ENCODE results near the gene KRTAP5-9. TPM values are rescaled to one million over a fixed set of nuclear protein-coding genes. Genes with fewer than 3 reads are reported as not detected.

KRTAP5-9 gene
- total and polyA plus RNA-seq, 7 experiments from 2014 or later: 0.43 TPM; not detected in 6

DNA sequence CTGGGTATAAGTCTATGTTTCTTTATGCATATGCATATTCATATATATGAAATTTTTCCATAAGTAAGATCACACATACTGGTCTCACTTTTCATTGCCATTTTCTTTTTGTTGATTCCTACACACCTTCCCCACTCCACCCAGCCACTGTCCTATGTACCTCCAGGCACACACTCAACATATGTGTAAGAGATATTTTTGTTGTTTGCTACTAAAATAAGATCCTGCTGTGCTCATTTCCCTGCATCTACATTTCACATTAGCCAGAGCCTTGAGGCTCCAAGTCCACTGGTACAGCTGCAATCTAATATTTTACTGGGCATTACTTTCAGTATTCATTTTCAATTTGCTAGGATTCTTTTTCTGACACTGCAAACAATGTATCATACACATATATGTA, 9.0 kb downstream of the KRTAP5-9 start:
- no peaks in the 10 kb centered on the region for H3K36me3 ChIP-seq (ENCODE audit: control insufficient read depth in 2 of 3, insufficient read depth in 3 of 3, low read length in 3 of 3)
- Mint-ChIP-seq H3K4me3 (no peak overlapping the region), H3K27me3 (peaks cover 17 to 27% (median 21%) of the 10 kb centered on the region in 5 donors), H3K9me3 (peaks cover 0 to 7% (median 0%) of the 10 kb centered on the region in 11 donors), H3K36me3 (no peaks in the 10 kb centered on the region), H3K27ac (no peak overlapping the region), H3K4me1 (no peaks in the 10 kb centered on the region)
- POLR2A ChIA-PET: no interaction called here
- DNase-seq: no peak
- intact Hi-C loops (cut with micrococcal nuclease): no loop called here
- no peak overlapping the region for H3K4me3 ChIP-seq (ENCODE audit: low read length)
- no peak for ATAC-seq
- H3K4me1 ChIP-seq (ENCODE audit: control insufficient read depth in 2 of 2, insufficient read depth in 2 of 2, low read length in 2 of 2): no peaks in the 10 kb centered on the region
- H3K27me3 ChIP-seq (ENCODE audit: control insufficient read depth in 2 of 2, insufficient read depth in 2 of 2, low read length in 2 of 2): no peaks in the 10 kb centered on the region
- H3K27ac ChIP-seq (ENCODE audit: low read depth, low read length): no peak overlapping the region
- CTCF ChIA-PET: no interaction called here
- H3K9me3 ChIP-seq (ENCODE audit: control insufficient read depth in 2 of 3, low read length in 3 of 3): no peaks in the 10 kb centered on the region

DNA sequence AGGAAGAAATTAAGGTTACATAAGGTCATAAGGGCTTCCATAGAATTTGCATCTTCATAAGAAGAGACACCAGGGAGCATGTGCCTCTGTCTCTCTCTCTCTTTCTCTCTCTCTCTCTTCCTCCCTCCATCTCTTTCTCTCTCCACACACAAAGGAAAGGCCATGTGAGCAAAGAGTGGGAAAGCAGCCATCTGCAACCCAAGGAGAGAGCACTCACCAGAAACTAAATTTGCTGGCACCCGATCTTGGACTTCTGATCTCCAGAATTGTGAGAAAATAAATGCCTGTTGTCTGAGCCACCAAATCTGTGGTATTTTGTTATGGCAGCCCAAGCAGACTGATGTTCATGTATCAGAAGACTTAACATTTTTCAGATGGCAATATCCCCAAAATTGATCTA, 10.8 kb downstream of the KRTAP5-9 start:
- ATAC-seq (no peak), DNase-seq (no peak)
- Histone ChIP-seq H3K27ac (ENCODE audit: low read depth, low read length) (no peak overlapping the region), H3K4me1 (ENCODE audit: control insufficient read depth in 2 of 2, insufficient read depth in 2 of 2, low read length in 2 of 2) (no peaks in the 10 kb centered on the region), H3K9me3 (ENCODE audit: control insufficient read depth in 2 of 3, low read length in 3 of 3) (no peaks in the 10 kb centered on the region), H3K27me3 (ENCODE audit: control insufficient read depth in 2 of 2, insufficient read depth in 2 of 2, low read length in 2 of 2) (no peaks in the 10 kb centered on the region), H3K36me3 (ENCODE audit: control insufficient read depth in 2 of 3, insufficient read depth in 3 of 3, low read length in 3 of 3) (no peaks in the 10 kb centered on the region), H3K4me3 (ENCODE audit: low read length) (no peak overlapping the region)
- intact Hi-C loops (cut with micrococcal nuclease): no loop called here
- CTCF ChIA-PET: no interaction called here
- Mint-ChIP-seq H3K4me1 (peaks cover 0 to 2% (median 0%) of the 10 kb centered on the region in 7 donors), H3K27me3 (peaks cover 29 to 41% (median 33%) of the 10 kb centered on the region in 5 donors), H3K27ac (no peak overlapping the region), H3K9me3 (peaks cover 0 to 7% (median 0%) of the 10 kb centered on the region in 11 donors), H3K36me3 (no peaks in the 10 kb centered on the region), H3K4me3 (no peak overlapping the region)
- POLR2A ChIA-PET: no interaction called here

GRCh38 chr11:71562120-71562519, 13.9 kb downstream of the KRTAP5-9 start:
- Histone ChIP-seq H3K9me3 (ENCODE audit: control insufficient read depth in 2 of 3, low read length in 3 of 3) (no peaks in the 10 kb centered on the region), H3K27ac (ENCODE audit: low read depth, low read length) (no peak overlapping the region), H3K27me3 (ENCODE audit: control insufficient read depth in 2 of 2, insufficient read depth in 2 of 2, low read length in 2 of 2) (no peaks in the 10 kb centered on the region), H3K4me1 (ENCODE audit: control insufficient read depth in 2 of 2, insufficient read depth in 2 of 2, low read length in 2 of 2) (no peaks in the 10 kb centered on the region), H3K36me3 (ENCODE audit: control insufficient read depth in 2 of 3, insufficient read depth in 3 of 3, low read length in 3 of 3) (no peaks in the 10 kb centered on the region), H3K4me3 (ENCODE audit: low read length) (no peak overlapping the region)
- no peak for ATAC-seq
- intact Hi-C loops (cut with micrococcal nuclease): no loop called here
- no peak overlapping the region for H3K4me3 Mint-ChIP-seq
- H3K9me3 Mint-ChIP-seq: peaks cover 0 to 7% (median 0%) of the 10 kb centered on the region in 11 donors
- no peaks in the 10 kb centered on the region for H3K36me3 Mint-ChIP-seq
- ChIA-PET POLR2A (no interaction called here), CTCF (no interaction called here)
- DNase-seq: no peak
- H3K27me3 Mint-ChIP-seq: peaks cover 40 to 53% (median 46%) of the 10 kb centered on the region in 5 donors
- H3K27ac Mint-ChIP-seq: no peak overlapping the region
- H3K4me1 Mint-ChIP-seq: peaks cover 0 to 2% (median 0%) of the 10 kb centered on the region in 7 donors

DNA sequence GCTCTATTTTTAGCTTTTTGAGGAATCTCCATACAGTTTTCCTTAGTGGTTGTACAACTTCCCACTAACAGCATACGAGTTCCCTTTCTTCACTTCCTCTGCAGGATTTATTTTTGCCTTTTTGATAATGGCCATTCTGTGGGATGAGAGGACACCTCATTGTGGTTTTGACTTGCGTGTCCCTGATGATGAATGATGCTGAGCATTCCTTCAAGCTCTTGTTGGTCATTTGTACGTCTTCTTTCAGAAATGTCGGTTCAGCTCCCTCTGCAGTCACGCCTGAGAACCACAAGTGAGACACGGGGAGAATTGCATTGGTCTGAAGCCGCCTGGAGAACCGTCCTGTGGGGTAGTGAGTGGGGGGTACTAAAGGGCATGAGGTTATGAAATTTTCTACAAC, 15.2 kb downstream of the KRTAP5-9 start:
- Mint-ChIP-seq H3K4me1 (peaks cover 0 to 4% (median 0%) of the 10 kb centered on the region in 7 donors), H3K27ac (no peak overlapping the region), H3K27me3 (peaks cover 33 to 52% (median 44%) of the 10 kb centered on the region in 5 donors), H3K9me3 (peaks cover 0 to 7% (median 0%) of the 10 kb centered on the region in 11 donors), H3K36me3 (no peaks in the 10 kb centered on the region), H3K4me3 (no peak overlapping the region)
- ChIA-PET CTCF (no interaction called here), POLR2A (interaction anchor here (0.6 kb wide), 1 partner anchor 13 kb away, joined by 3 read pairs; no protein-coding TSS in a partner anchor)
- ATAC-seq (peak; percentile 32), DNase-seq (no peak)
- H3K4me3 ChIP-seq (ENCODE audit: low read length): no peak overlapping the region
- H3K36me3 ChIP-seq (ENCODE audit: control insufficient read depth in 2 of 3, insufficient read depth in 3 of 3, low read length in 3 of 3): no peaks in the 10 kb centered on the region
- intact Hi-C loops (cut with micrococcal nuclease): no loop called here
- H3K27me3 ChIP-seq (ENCODE audit: control insufficient read depth in 2 of 2, insufficient read depth in 2 of 2, low read length in 2 of 2): no peaks in the 10 kb centered on the region
- no peaks in the 10 kb centered on the region for H3K4me1 ChIP-seq (ENCODE audit: control insufficient read depth in 2 of 2, insufficient read depth in 2 of 2, low read length in 2 of 2)
- no peaks in the 10 kb centered on the region for H3K9me3 ChIP-seq (ENCODE audit: control insufficient read depth in 2 of 3, low read length in 3 of 3)
- H3K27ac ChIP-seq (ENCODE audit: low read depth, low read length): no peak overlapping the region

DNA sequence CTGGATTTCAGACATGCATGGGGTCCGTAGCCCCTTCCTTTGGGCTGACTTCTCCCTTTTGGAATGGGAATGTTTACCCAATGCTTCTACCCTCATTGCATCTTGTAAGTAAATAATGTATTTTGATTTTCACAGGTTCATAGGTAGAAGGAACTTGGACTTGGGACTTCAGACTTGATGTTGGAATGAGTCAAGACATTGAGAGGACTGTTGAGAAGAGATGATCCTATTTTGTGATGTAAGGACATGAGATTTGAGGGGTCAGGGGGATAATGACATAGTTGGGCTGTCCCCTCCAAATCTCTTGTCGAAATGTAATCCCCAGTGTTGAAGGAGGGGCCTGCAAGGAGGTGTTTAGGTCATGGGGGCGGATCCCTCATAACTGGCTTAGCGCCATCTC, 16.2 kb downstream of the KRTAP5-9 start:
- CTCF ChIA-PET: no interaction called here

GRCh38 chr11:71565263-71565662, 17.0 kb downstream of the KRTAP5-9 start, which contains the start of gene KRTAP5-10:
KRTAP5-10 (plus strand) TSS chr11:71565563; CDS start chr11:71565588, 25 bp downstream.
- H3K27ac ChIP-seq (ENCODE audit: low read depth, low read length): no peak within 1 kb of the TSS
- H3K27me3 ChIP-seq (ENCODE audit: control insufficient read depth in 2 of 2, insufficient read depth in 2 of 2, low read length in 2 of 2): no peaks in the 10 kb centered on the region
- H3K36me3 ChIP-seq (ENCODE audit: control insufficient read depth in 2 of 3, insufficient read depth in 3 of 3, low read length in 3 of 3): no peaks in the 10 kb centered on the region
- intact Hi-C loops (cut with micrococcal nuclease): no loop called here
- no peaks in the 10 kb centered on the region for H3K9me3 ChIP-seq (ENCODE audit: control insufficient read depth in 2 of 3, low read length in 3 of 3)
- Mint-ChIP-seq H3K36me3 (no peaks in the 10 kb centered on the region), H3K27me3 (peaks cover 29 to 46% (median 40%) of the 10 kb centered on the region in 5 donors), H3K4me3 (no peak within 1 kb of the TSS), H3K4me1 (peaks cover 0 to 4% (median 0%) of the 10 kb centered on the region in 7 donors), H3K9me3 (peaks cover 0 to 7% (median 0%) of the 10 kb centered on the region in 11 donors), H3K27ac (no peak within 1 kb of the TSS)
- ChIA-PET CTCF (no interaction called here), POLR2A (no interaction called here)
- ATAC-seq (no peak), DNase-seq (no peak)
- H3K4me3 ChIP-seq (ENCODE audit: low read length): no peak within 1 kb of the TSS
- H3K4me1 ChIP-seq (ENCODE audit: control insufficient read depth in 2 of 2, insufficient read depth in 2 of 2, low read length in 2 of 2): no peaks in the 10 kb centered on the region

More for the DNA sequence above, 16.2 kb downstream of the KRTAP5-9 start:
- intact Hi-C loops (cut with micrococcal nuclease): no loop called here
- Mint-ChIP-seq H3K27ac (no peak overlapping the region), H3K4me3 (no peak overlapping the region), H3K36me3 (no peaks in the 10 kb centered on the region), H3K9me3 (peaks cover 0 to 7% (median 0%) of the 10 kb centered on the region in 11 donors), H3K4me1 (peaks cover 0 to 4% (median 0%) of the 10 kb centered on the region in 7 donors), H3K27me3 (peaks cover 31 to 47% (median 44%) of the 10 kb centered on the region in 5 donors)
- Histone ChIP-seq H3K4me1 (ENCODE audit: control insufficient read depth in 2 of 2, insufficient read depth in 2 of 2, low read length in 2 of 2) (no peaks in the 10 kb centered on the region), H3K9me3 (ENCODE audit: control insufficient read depth in 2 of 3, low read length in 3 of 3) (no peaks in the 10 kb centered on the region), H3K36me3 (ENCODE audit: control insufficient read depth in 2 of 3, insufficient read depth in 3 of 3, low read length in 3 of 3) (no peaks in the 10 kb centered on the region), H3K4me3 (ENCODE audit: low read length) (no peak overlapping the region), H3K27me3 (ENCODE audit: control insufficient read depth in 2 of 2, insufficient read depth in 2 of 2, low read length in 2 of 2) (no peaks in the 10 kb centered on the region), H3K27ac (ENCODE audit: low read depth, low read length) (no peak overlapping the region)
- ATAC-seq: no peak
- POLR2A ChIA-PET: interaction anchor here (0.6 kb wide), 1 partner anchor 207 kb away, joined by 3 read pairs; no protein-coding TSS in a partner anchor
- no peak for DNase-seq

DNA sequence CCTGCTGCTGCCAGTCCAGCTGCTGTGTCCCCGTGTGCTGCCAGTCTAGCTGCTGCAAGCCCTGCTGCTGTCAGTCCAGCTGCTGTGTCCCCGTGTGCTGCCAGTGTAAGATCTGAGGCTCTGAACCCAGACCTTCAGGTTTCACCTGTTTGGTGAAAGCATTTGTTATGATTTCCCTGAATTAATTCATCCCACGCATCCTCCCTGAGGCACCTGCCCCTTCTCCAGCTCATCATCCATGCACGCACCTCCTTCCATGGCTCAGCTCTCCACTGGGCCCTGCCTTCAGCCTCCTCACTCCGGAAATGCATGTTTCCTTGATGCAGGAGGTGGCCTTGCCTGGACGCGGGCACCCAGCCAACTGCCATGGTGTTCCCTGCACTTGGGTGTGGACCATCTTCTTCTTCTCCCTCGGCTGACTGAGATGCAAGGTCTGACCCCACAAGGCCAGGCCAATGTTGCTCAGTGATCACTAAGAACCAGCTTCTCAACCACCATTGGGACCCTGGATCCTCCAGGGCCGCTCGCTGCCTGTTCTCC, 17.9 kb downstream of the KRTAP5-9 start:
- no peak overlapping the region for H3K27ac ChIP-seq (ENCODE audit: low read depth, low read length)
- intact Hi-C loops (cut with micrococcal nuclease): no loop called here
- DNase-seq (no peak), ATAC-seq (no peak)
- H3K4me1 Mint-ChIP-seq: peaks cover 0 to 4% (median 0%) of the 10 kb centered on the region in 7 donors
- H3K27me3 Mint-ChIP-seq: peaks cover 23 to 48% (median 43%) of the 10 kb centered on the region in 5 donors
- H3K4me3 ChIP-seq (ENCODE audit: low read length): no peak overlapping the region
- H3K27ac Mint-ChIP-seq: no peak overlapping the region
- no peaks in the 10 kb centered on the region for H3K27me3 ChIP-seq (ENCODE audit: control insufficient read depth in 2 of 2, insufficient read depth in 2 of 2, low read length in 2 of 2)
- peaks cover 0 to 3% (median 0%) of the 10 kb centered on the region in 11 donors for H3K9me3 Mint-ChIP-seq
- H3K4me3 Mint-ChIP-seq: no peak overlapping the region
- no peaks in the 10 kb centered on the region for H3K9me3 ChIP-seq (ENCODE audit: control insufficient read depth in 2 of 3, low read length in 3 of 3)
- H3K4me1 ChIP-seq (ENCODE audit: control insufficient read depth in 2 of 2, insufficient read depth in 2 of 2, low read length in 2 of 2): no peaks in the 10 kb centered on the region
- H3K36me3 Mint-ChIP-seq: peaks cover 0 to 3% (median 0%) of the 10 kb centered on the region in 5 donors
- ChIA-PET CTCF (no interaction called here), POLR2A (no interaction called here)
- no peaks in the 10 kb centered on the region for H3K36me3 ChIP-seq (ENCODE audit: control insufficient read depth in 2 of 3, insufficient read depth in 3 of 3, low read length in 3 of 3)
